Suppressor macrophage treated with lipopolysaccharide for 4 hours (primary cell): ENCODE data around the gene NCOA7.
A peak's percentile ranks its signal among the peaks of the same experiment; 100 is the strongest.
"Not testable (repeated sequence)": the region's sequence is repeated elsewhere in the genome, so short reads cannot be mapped to it uniquely, and the experiment has no call there.

Experiments
- DNase-seq: peaks from one replicate; pipeline ENCODE4 v3.0.0-alpha.2; 2020

Gene NCOA7

GRCh38 chr6:125924169-125924568, 133.4 kb downstream of the NCOA7 start:
- DNase-seq = no peak

GRCh38 chr6:125924697-125925358, 134.1 kb downstream of the NCOA7 start:
- DNase-seq = no peak

- no peak for DNase-seq
Measured at GRCh38 chr6:125926711-125927110, 136.0 kb downstream of the NCOA7 start.

- no peak for DNase-seq
Measured at GRCh38 chr6:125927761-125928160, 137.0 kb downstream of the NCOA7 start.

GRCh38 chr6:125930765-125931418, 140.1 kb downstream of the NCOA7 start:
- DNase-seq = no peak

- no peak for DNase-seq
Measured at GRCh38 chr6:125931733-125932450, 141.1 kb downstream of the NCOA7 start.

GRCh38 chr6:125932451-125932795, 141.7 kb downstream of the NCOA7 start:
- DNase-seq = no peak

- not testable (repeated sequence) for DNase-seq
Measured at GRCh38 chr6:125935520-125935919, 144.8 kb downstream of the NCOA7 start.

GRCh38 chr6:125939026-125939425, 148.3 kb downstream of the NCOA7 start:
- DNase-seq = no peak

GRCh38 chr6:125939791-125940190, 149.0 kb downstream of the NCOA7 start:
- no peak for DNase-seq

GRCh38 chr6:125940247-125941041, 149.7 kb downstream of the NCOA7 start:
- no peak for DNase-seq

GRCh38 chr6:125942672-125943527, 152.1 kb downstream of the NCOA7 start:
- DNase-seq = no peak

GRCh38 chr6:125943528-125944433, 153.0 kb downstream of the NCOA7 start:
- DNase-seq = no peak

GRCh38 chr6:125944434-125944816, 153.7 kb downstream of the NCOA7 start:
- peak; percentile 90 for DNase-seq

- DNase-seq = no peak
Measured at GRCh38 chr6:125944896-125945295, 154.1 kb downstream of the NCOA7 start.

GRCh38 chr6:125945378-125946141, 154.8 kb downstream of the NCOA7 start:
- no peak for DNase-seq

- no peak for DNase-seq
Measured at GRCh38 chr6:125947615-125948014, 156.9 kb downstream of the NCOA7 start.

- DNase-seq = peak; percentile 49
Measured at GRCh38 chr6:125948455-125948854, 157.7 kb downstream of the NCOA7 start.

GRCh38 chr6:125949069-125949468, 158.3 kb downstream of the NCOA7 start:
- no peak for DNase-seq

GRCh38 chr6:125950293-125950692, 159.5 kb downstream of the NCOA7 start:
- DNase-seq = no peak
